ENCODE measurements around the gene CCND1.

The CCND1 gene

GRCh38 chr11:69634590-69634989 is 6.4 kb upstream of the CCND1 start:
- no peak overlapping the region for H3K4me3 ChIP-seq (IDR thresholded peaks at IDR 0.05; ENCODE audit: insufficient read depth, low read depth, low read length)
- TF ChIP-seq, protein P1, sequence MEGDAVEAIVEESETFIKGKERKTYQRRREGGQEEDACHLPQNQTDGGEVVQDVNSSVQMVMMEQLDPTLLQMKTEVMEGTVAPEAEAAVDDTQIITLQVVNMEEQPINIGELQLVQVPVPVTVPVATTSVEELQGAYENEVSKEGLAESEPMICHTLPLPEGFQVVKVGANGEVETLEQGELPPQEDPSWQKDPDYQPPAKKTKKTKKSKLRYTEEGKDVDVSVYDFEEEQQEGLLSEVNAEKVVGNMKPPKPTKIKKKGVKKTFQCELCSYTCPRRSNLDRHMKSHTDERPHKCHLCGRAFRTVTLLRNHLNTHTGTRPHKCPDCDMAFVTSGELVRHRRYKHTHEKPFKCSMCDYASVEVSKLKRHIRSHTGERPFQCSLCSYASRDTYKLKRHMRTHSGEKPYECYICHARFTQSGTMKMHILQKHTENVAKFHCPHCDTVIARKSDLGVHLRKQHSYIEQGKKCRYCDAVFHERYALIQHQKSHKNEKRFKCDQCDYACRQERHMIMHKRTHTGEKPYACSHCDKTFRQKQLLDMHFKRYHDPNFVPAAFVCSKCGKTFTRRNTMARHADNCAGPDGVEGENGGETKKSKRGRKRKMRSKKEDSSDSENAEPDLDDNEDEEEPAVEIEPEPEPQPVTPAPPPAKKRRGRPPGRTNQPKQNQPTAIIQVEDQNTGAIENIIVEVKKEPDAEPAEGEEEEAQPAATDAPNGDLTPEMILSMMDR (conservative IDR thresholded peaks at IDR 0.05; ENCODE audit: low read depth, low read length) = no peak
- H3K36me3 ChIP-seq (ENCODE audit: insufficient read depth) = no peaks in the 10 kb centered on the region
- no peak overlapping the region for H2AFZ ChIP-seq (ENCODE audit: low read depth)
- peaks cover 51% of the 10 kb centered on the region for H3K27me3 ChIP-seq (ENCODE audit: insufficient read depth, low read depth)
- no peak overlapping the region for H3K9ac ChIP-seq
- H3K27ac ChIP-seq = no peak overlapping the region
- H3K4me1 ChIP-seq (ENCODE audit: low read depth, poor library complexity, severe bottlenecking) = no peaks in the 10 kb centered on the region
- no peaks in the 10 kb centered on the region for H3K79me2 ChIP-seq (ENCODE audit: insufficient read depth, low read depth)
- no peaks in the 10 kb centered on the region for H4K20me1 ChIP-seq (ENCODE audit: insufficient read depth)
- no peak overlapping the region for H3K4me2 ChIP-seq

GRCh38 chr11:69635195-69635594 is 5.8 kb upstream of the CCND1 start:
- Histone ChIP-seq H3K4me3 (IDR thresholded peaks at IDR 0.05; ENCODE audit: insufficient read depth, low read depth, low read length) (no peak overlapping the region), H3K4me2 (no peak overlapping the region), H4K20me1 (ENCODE audit: insufficient read depth) (no peaks in the 10 kb centered on the region)

DNA sequence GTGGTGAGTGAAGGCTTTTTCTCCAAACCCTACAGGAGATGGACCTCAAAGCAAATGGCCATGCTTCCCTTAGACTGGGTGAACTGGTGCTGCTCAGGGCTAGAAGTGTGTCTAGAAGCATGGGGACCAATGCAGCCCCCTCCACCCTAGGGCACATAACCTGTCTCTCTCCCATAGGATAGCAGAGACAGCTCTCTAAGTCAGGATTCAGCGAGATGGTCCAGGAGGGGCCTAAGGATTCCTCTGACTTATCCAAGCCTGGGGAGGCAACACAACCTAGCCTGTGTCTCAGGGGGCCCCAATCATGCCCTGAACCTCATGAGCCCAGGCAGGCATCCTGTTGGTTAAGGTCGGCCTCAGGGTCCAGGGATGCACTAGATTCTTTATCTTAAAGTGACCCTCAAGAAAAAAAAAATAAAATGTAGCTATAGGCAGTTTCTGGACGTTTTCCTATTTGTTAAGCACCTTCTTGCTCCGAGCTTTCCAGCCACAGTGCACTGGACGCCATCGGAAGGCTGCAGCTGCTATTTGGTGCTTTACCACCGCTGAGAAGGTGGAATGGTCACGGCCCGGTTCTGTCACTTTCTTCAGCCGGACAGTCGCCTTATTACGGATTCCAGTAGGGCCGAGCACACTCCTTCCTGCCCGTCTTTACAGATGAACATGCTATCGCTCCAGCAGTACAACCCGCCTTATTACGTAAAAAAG is 5.0 kb upstream of the CCND1 start:
- no peak overlapping the region for H3K4me2 ChIP-seq
- TF ChIP-seq, protein P1 (conservative IDR thresholded peaks at IDR 0.05; ENCODE audit: low read depth, low read length) = no peak
- H3K79me2 ChIP-seq (ENCODE audit: insufficient read depth, low read depth) = no peaks in the 10 kb centered on the region
- H3K9ac ChIP-seq = no peak overlapping the region
- H4K20me1 ChIP-seq (ENCODE audit: insufficient read depth) = no peaks in the 10 kb centered on the region
- no peaks in the 10 kb centered on the region for H3K36me3 ChIP-seq (ENCODE audit: insufficient read depth)
- H3K4me3 ChIP-seq (IDR thresholded peaks at IDR 0.05; ENCODE audit: insufficient read depth, low read depth, low read length) = no peak overlapping the region
- H3K4me1 ChIP-seq (ENCODE audit: low read depth, poor library complexity, severe bottlenecking) = no peaks in the 10 kb centered on the region
- no peak overlapping the region for H3K27ac ChIP-seq
- no peak overlapping the region for H2AFZ ChIP-seq (ENCODE audit: low read depth)
- H3K27me3 ChIP-seq (ENCODE audit: insufficient read depth, low read depth) = peaks cover 54% of the 10 kb centered on the region

More at GRCh38 chr11:69635195-69635594, 5.8 kb upstream of the CCND1 start:
- no peak overlapping the region for H3K9ac ChIP-seq
- H3K27me3 ChIP-seq (ENCODE audit: insufficient read depth, low read depth) = peaks cover 55% of the 10 kb centered on the region
- H3K36me3 ChIP-seq (ENCODE audit: insufficient read depth) = no peaks in the 10 kb centered on the region
- TF ChIP-seq, protein P1 (conservative IDR thresholded peaks at IDR 0.05; ENCODE audit: low read depth, low read length) = no peak
- no peaks in the 10 kb centered on the region for H3K79me2 ChIP-seq (ENCODE audit: insufficient read depth, low read depth)
- no peak overlapping the region for H3K27ac ChIP-seq
- no peak overlapping the region for H2AFZ ChIP-seq (ENCODE audit: low read depth)
- H3K4me1 ChIP-seq (ENCODE audit: low read depth, poor library complexity, severe bottlenecking) = no peaks in the 10 kb centered on the region

GRCh38 chr11:69636512-69637197 is 4.3 kb upstream of the CCND1 start:
- Histone ChIP-seq H3K79me2 (ENCODE audit: insufficient read depth, low read depth) (no peaks in the 10 kb centered on the region), H3K36me3 (ENCODE audit: insufficient read depth) (no peaks in the 10 kb centered on the region), H3K4me3 (IDR thresholded peaks at IDR 0.05; ENCODE audit: insufficient read depth, low read depth, low read length) (no peak overlapping the region), H3K27ac (no peak overlapping the region), H2AFZ (ENCODE audit: low read depth) (no peak overlapping the region), H3K4me2 (no peak overlapping the region), H3K4me1 (ENCODE audit: low read depth, poor library complexity, severe bottlenecking) (no peaks in the 10 kb centered on the region), H3K27me3 (ENCODE audit: insufficient read depth, low read depth) (peaks cover 57% of the 10 kb centered on the region), H4K20me1 (ENCODE audit: insufficient read depth) (no peaks in the 10 kb centered on the region), H3K9ac (no peak overlapping the region)
- TF ChIP-seq, protein P1 (conservative IDR thresholded peaks at IDR 0.05; ENCODE audit: low read depth, low read length) = no peak

All from KMS-11 (cell line).